ENCODE measurements around the gene ZNRF1. TPM values are rescaled to one million over a fixed set of nuclear protein-coding genes. Genes with fewer than 3 reads are reported as not detected.
"Not testable (repeated sequence)": the region's sequence is repeated elsewhere in the genome, so short reads cannot be mapped to it uniquely, and the experiment has no call there.

The ZNRF1 gene
- total RNA-seq, 2 donors from 2014 or later, result 44.9 to 46.1 TPM

DNA sequence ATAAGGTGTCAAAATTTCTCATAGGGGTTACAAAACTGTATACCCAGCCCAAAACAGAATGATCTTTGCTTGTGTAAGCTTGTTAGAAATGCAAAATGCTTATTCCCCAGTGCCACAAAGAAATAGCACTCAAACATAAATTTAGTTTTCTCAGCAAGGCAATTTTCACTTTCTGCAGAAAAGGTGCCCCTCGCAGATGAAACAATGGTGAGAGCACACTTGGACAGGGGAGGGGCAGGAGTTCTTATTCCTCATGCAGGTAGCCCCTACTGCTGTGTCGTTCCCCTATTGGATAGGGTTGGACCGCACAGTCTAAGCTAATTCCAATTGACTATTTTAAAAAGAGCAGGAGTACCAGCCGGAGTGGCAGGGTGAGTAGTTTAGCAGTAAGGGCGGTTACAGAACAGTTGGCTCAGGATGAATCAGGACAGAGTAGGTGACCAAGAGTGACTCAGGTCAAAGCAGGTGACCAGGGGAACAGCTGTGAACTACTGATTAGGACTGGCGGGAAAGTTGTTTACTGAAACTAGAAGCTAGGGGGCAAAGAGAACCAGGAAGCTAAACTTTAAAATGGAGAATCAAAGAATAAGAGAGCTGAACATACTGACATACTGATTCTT lies 123.2 kb downstream of the ZNRF1 start:
- Mint-ChIP-seq H3K27me3 (ENCODE audit: insufficient read depth) (no peaks in the 10 kb centered on the region), H3K9me3 (peaks cover 47% of the 10 kb centered on the region), H3K27ac (no peak overlapping the region), H3K4me3 (no peak overlapping the region), H3K36me3 (ENCODE audit: low read depth) (peaks cover 6% of the 10 kb centered on the region), H3K4me1 (peaks cover 9% of the 10 kb centered on the region)
- Histone ChIP-seq H3K9ac (ENCODE audit: extremely low read depth, low read length, poor library complexity, severe bottlenecking) (no peak overlapping the region), H3K27ac (ENCODE audit: low read depth, low read length) (no peak overlapping the region), H3K9me3 (ENCODE audit: control insufficient read depth, low read length) (peaks cover 34% of the 10 kb centered on the region), H3K36me3 (ENCODE audit: control insufficient read depth, insufficient read depth, low read length) (no peaks in the 10 kb centered on the region), H3K4me3 (ENCODE audit: low read length) (peak overlapping the region; percentile 3), H3K4me1 (ENCODE audit: control insufficient read depth, insufficient read depth, low read length) (no peaks in the 10 kb centered on the region), H3K27me3 (ENCODE audit: control insufficient read depth, insufficient read depth, low read length, poor library complexity, severe bottlenecking) (no peaks in the 10 kb centered on the region)
- TF ChIP-seq, protein P1, sequence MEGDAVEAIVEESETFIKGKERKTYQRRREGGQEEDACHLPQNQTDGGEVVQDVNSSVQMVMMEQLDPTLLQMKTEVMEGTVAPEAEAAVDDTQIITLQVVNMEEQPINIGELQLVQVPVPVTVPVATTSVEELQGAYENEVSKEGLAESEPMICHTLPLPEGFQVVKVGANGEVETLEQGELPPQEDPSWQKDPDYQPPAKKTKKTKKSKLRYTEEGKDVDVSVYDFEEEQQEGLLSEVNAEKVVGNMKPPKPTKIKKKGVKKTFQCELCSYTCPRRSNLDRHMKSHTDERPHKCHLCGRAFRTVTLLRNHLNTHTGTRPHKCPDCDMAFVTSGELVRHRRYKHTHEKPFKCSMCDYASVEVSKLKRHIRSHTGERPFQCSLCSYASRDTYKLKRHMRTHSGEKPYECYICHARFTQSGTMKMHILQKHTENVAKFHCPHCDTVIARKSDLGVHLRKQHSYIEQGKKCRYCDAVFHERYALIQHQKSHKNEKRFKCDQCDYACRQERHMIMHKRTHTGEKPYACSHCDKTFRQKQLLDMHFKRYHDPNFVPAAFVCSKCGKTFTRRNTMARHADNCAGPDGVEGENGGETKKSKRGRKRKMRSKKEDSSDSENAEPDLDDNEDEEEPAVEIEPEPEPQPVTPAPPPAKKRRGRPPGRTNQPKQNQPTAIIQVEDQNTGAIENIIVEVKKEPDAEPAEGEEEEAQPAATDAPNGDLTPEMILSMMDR (conservative IDR thresholded peaks at IDR 0.05), result no peak
- peak; percentile 76 for DNase-seq
- WGBS, 2 experiments (ENCODE audit: insufficient coverage in 1 of 2, insufficient read length in 1 of 2), result 89 to 92% methylated on average over 5 to 6 of the region's 6 CpGs

DNA sequence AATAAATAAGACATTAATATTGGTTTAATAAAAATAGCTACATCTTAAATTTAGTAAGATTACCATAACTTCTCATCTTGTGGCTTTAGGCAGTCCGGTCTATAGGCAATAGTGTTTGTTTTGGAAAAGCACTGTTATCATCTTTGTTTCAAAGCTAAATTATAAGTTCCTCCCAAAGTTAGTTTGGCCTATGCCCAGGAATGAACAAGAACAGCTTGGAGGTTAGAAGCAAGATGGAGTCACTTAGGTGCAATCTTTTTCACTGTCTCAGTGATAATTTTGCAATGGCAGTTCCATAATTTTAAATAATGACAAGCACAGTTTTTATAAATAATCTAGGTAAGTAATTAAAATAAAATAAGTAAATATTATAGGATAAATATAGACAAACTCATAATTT lies 123.8 kb downstream of the ZNRF1 start:
- H3K27ac ChIP-seq (ENCODE audit: low read depth, low read length), result no peak overlapping the region
- 56 to 86% methylated on average over 1 of the region's 1 CpG for WGBS, 2 experiments (ENCODE audit: insufficient coverage in 1 of 2, insufficient read length in 1 of 2)
- no peak overlapping the region for H3K9ac ChIP-seq (ENCODE audit: extremely low read depth, low read length, poor library complexity, severe bottlenecking)
- no peak for DNase-seq
- Mint-ChIP-seq H3K9me3 (peaks cover 52% of the 10 kb centered on the region), H3K27me3 (ENCODE audit: insufficient read depth) (no peaks in the 10 kb centered on the region), H3K4me3 (no peak overlapping the region), H3K27ac (no peak overlapping the region), H3K36me3 (ENCODE audit: low read depth) (peaks cover 8% of the 10 kb centered on the region), H3K4me1 (peaks cover 9% of the 10 kb centered on the region)
- H3K9me3 ChIP-seq (ENCODE audit: control insufficient read depth, low read length), result peaks cover 40% of the 10 kb centered on the region
- no peak overlapping the region for H3K4me3 ChIP-seq (ENCODE audit: low read length)
- TF ChIP-seq, protein P1 (conservative IDR thresholded peaks at IDR 0.05), result no peak
- no peaks in the 10 kb centered on the region for H3K4me1 ChIP-seq (ENCODE audit: control insufficient read depth, insufficient read depth, low read length)
- no peaks in the 10 kb centered on the region for H3K27me3 ChIP-seq (ENCODE audit: control insufficient read depth, insufficient read depth, low read length, poor library complexity, severe bottlenecking)
- no peaks in the 10 kb centered on the region for H3K36me3 ChIP-seq (ENCODE audit: control insufficient read depth, insufficient read depth, low read length)

DNA sequence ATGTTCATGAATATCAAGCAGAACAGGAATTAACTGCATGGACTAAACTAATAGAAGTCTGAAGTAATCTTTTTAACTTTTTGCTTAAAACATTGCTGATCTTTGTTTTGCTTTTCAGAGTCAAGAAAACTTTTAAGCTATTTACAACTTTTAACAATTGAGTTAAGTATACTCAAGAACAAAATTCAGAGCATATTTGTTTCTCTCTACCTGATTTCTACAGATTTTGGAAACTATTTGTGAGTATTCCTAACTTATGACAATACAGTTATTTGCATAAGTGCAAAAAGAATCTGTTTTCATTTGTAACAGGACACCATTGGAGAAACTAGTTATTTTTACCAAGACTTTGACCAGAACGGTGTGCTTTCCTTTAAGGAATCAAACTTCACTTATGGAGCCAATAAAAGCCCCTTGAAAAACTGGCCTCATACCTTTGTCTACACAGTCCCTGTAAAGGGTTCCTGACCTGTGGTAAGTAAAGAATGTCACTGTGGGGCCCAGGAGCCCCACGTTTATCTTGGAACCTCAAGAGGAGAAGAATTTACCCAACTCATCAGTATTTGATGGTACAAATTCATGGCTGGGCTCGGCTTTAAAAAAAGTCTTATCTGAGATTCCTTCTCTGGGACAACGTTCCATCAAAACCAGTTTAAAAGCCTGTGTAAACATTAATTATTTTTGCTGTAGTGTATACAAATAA lies 129.0 kb downstream of the ZNRF1 start:
- Mint-ChIP-seq H3K4me3 (no peak overlapping the region), H3K27me3 (ENCODE audit: insufficient read depth) (no peaks in the 10 kb centered on the region), H3K27ac (no peak overlapping the region), H3K4me1 (no peaks in the 10 kb centered on the region), H3K9me3 (peaks cover 28% of the 10 kb centered on the region), H3K36me3 (ENCODE audit: low read depth) (peaks cover 4% of the 10 kb centered on the region)
- Histone ChIP-seq H3K27ac (ENCODE audit: low read depth, low read length) (no peak overlapping the region), H3K27me3 (ENCODE audit: control insufficient read depth, insufficient read depth, low read length, poor library complexity, severe bottlenecking) (no peaks in the 10 kb centered on the region), H3K4me1 (ENCODE audit: control insufficient read depth, insufficient read depth, low read length) (no peaks in the 10 kb centered on the region), H3K4me3 (ENCODE audit: low read length) (no peak overlapping the region), H3K36me3 (ENCODE audit: control insufficient read depth, insufficient read depth, low read length) (no peaks in the 10 kb centered on the region), H3K9me3 (ENCODE audit: control insufficient read depth, low read length) (peaks cover 23% of the 10 kb centered on the region), H3K9ac (ENCODE audit: extremely low read depth, low read length, poor library complexity, severe bottlenecking) (no peak overlapping the region)
- TF ChIP-seq, protein P1 (conservative IDR thresholded peaks at IDR 0.05), result no peak
- 70 to 85% methylated on average over 3 to 4 of the region's 4 CpGs for WGBS, 2 experiments (ENCODE audit: insufficient coverage in 1 of 2, insufficient read length in 1 of 2)
- DNase-seq, result no peak

DNA sequence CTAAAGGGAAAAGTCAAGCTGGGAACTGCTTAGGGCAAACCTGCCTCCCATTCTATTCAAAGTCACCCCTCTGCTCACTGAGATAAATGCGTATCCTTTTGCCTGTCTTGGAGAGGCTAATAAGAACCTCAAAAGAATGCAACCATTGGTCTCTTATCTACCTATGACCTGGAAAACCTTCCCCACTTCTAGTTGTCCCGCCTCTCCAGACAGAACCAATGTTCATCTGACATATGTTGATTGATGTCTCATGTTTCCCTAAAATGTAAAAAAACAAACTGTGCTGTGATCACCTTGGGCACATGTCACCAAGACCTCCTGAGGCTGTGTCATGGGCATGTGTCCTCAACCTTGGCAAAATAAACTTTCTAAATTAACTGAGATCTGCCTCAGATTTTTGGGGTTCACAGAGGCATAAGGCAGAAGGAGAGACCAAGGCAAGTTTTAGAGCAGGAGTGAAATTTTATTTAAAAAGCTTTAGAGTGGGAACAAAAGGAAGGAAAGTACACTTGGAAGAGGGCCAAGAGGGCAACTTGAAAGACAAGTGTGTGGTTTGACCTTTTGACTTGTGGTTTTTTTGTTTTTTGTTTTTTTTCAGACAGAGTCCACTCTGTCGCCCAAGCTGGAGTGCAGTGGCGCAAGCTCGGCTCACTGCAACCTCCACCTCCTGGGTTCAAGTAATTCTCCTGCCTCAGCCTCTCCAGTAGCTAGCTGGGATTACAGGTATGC lies 130.8 kb downstream of the ZNRF1 start:
- H3K4me1 Mint-ChIP-seq; H3K9ac ChIP-seq (ENCODE audit: extremely low read depth, low read length, poor library complexity, severe bottlenecking); H3K27ac ChIP-seq (ENCODE audit: low read depth, low read length); H3K4me3 Mint-ChIP-seq; H3K27me3 ChIP-seq (ENCODE audit: control insufficient read depth, insufficient read depth, low read length, poor library complexity, severe bottlenecking); H3K4me3 ChIP-seq (ENCODE audit: low read length); H3K27ac Mint-ChIP-seq; H3K27me3 Mint-ChIP-seq (ENCODE audit: insufficient read depth); H3K36me3 Mint-ChIP-seq (ENCODE audit: low read depth); H3K36me3 ChIP-seq (ENCODE audit: control insufficient read depth, insufficient read depth, low read length); DNase-seq; H3K4me1 ChIP-seq (ENCODE audit: control insufficient read depth, insufficient read depth, low read length): not testable (repeated sequence)
- peaks cover 28% of the 10 kb centered on the region for H3K9me3 Mint-ChIP-seq
- WGBS, 2 experiments (ENCODE audit: insufficient coverage in 1 of 2, insufficient read length in 1 of 2), result 82 to 93% methylated on average over 5 of the region's 5 CpGs
- peaks cover 23% of the 10 kb centered on the region for H3K9me3 ChIP-seq (ENCODE audit: control insufficient read depth, low read length)

All from endodermal cell (in vitro differentiated cells).